Hematopoietic multipotent progenitor cell treated with erythropoietin and hydrocortisone succinate and interleukin-3 and kit ligand, for 4 days (in vitro differentiated cells): ENCODE measurements around the gene HS1BP3.

Experiments used
- DNase-seq: peaks from one replicate; pipeline ENCODE4 v3.0.0-alpha.2; 2015

The HS1BP3 gene

GRCh38 chr2:20663196-20664070, 12.5 kb upstream of the HS1BP3 start:
- no peak for DNase-seq

- DNase-seq, result no peak
Measured at GRCh38 chr2:20662308-20662937, 11.5 kb upstream of the HS1BP3 start.

GRCh38 chr2:20661421-20662307, 10.8 kb upstream of the HS1BP3 start:
- DNase-seq, result peak; percentile 86

GRCh38 chr2:20660506-20661420, 9.9 kb upstream of the HS1BP3 start:
- DNase-seq, result no peak

- DNase-seq, result no peak
Measured at GRCh38 chr2:20657522-20658235, 6.8 kb upstream of the HS1BP3 start.

GRCh38 chr2:20656561-20656960, 5.7 kb upstream of the HS1BP3 start:
- DNase-seq, result no peak

GRCh38 chr2:20654535-20654813, 3.6 kb upstream of the HS1BP3 start:
- no peak for DNase-seq

- DNase-seq, result no peak
Measured at GRCh38 chr2:20653695-20654534, 3.0 kb upstream of the HS1BP3 start.

GRCh38 chr2:20652673-20653575, 2.0 kb upstream of the HS1BP3 start:
- DNase-seq, result no peak

- no peak for DNase-seq
Measured at GRCh38 chr2:20652141-20652540, 1.2 kb upstream of the HS1BP3 start.

- DNase-seq, result no peak
Measured at GRCh38 chr2:20651731-20652099, 817 bp upstream of the HS1BP3 start.

- DNase-seq, result peak; percentile 60
Measured at GRCh38 chr2:20650393-20650876, 463 bp downstream of the HS1BP3 start.

GRCh38 chr2:20649976-20650375, 922 bp downstream of the HS1BP3 start:
- no peak for DNase-seq

- DNase-seq, result no peak
Measured at GRCh38 chr2:20649576-20649975, 1.3 kb downstream of the HS1BP3 start.

- DNase-seq, result no peak
Measured at GRCh38 chr2:20648831-20649230, 2.1 kb downstream of the HS1BP3 start.

- DNase-seq, result no peak
Measured at GRCh38 chr2:20648206-20648605, 2.7 kb downstream of the HS1BP3 start.

GRCh38 chr2:20647738-20648137, 3.2 kb downstream of the HS1BP3 start:
- DNase-seq, result no peak

GRCh38 chr2:20647211-20647610, 3.7 kb downstream of the HS1BP3 start:
- no peak for DNase-seq

GRCh38 chr2:20646446-20646845, 4.5 kb downstream of the HS1BP3 start:
- DNase-seq, result no peak

- DNase-seq, result no peak
Measured at GRCh38 chr2:20645761-20646160, 5.1 kb downstream of the HS1BP3 start.
